ENCODE data around the gene KANK3.
"Not testable (repeated sequence)": the region's sequence is repeated elsewhere in the genome, so short reads cannot be mapped to it uniquely, and the experiment has no call there.

The KANK3 gene

GRCh38 chr19:8357007-8357521, 14.0 kb upstream of the KANK3 start:
- H3K4me3 ChIP-seq (ENCODE audit: low read depth, low read length) = no peak overlapping the region
- TF ChIP-seq MAX (IDR thresholded peaks at IDR 0.05; ENCODE audit: low read depth, low read length) (no peak), MYC (IDR thresholded peaks at IDR 0.05; ENCODE audit: low read depth, low read length) (no peak), CTCF (IDR thresholded peaks at IDR 0.05; ENCODE audit: low read depth, low read length) (no peak), POLR2A (IDR thresholded peaks at IDR 0.05; ENCODE audit: extremely low read depth, insufficient read length) (no peak)
- DNase-seq (ENCODE audit: low read depth) = no peak

GRCh38 chr19:8355631-8356402, 12.8 kb upstream of the KANK3 start:
- TF ChIP-seq MAX (IDR thresholded peaks at IDR 0.05; ENCODE audit: low read depth, low read length) = 0 out of 2 replicates have a peak, but pooled peaks have one; percentile 18
- no peak for TF ChIP-seq POLR2A (IDR thresholded peaks at IDR 0.05; ENCODE audit: extremely low read depth, insufficient read length)
- TF ChIP-seq CTCF (IDR thresholded peaks at IDR 0.05; ENCODE audit: low read depth, low read length) = no peak
- TF ChIP-seq MYC (IDR thresholded peaks at IDR 0.05; ENCODE audit: low read depth, low read length) = peak; percentile 50; the same call in 1 of the 2 replicates
- no peak overlapping the region for H3K4me3 ChIP-seq (ENCODE audit: low read depth, low read length)
- DNase-seq (ENCODE audit: low read depth) = peak; percentile 83

- H3K4me3 ChIP-seq (ENCODE audit: low read depth, low read length); DNase-seq (ENCODE audit: low read depth): not testable (repeated sequence)
Observed at GRCh38 chr19:8352845-8353244, 9.8 kb upstream of the KANK3 start.

- no peak for TF ChIP-seq POLR2A (IDR thresholded peaks at IDR 0.05; ENCODE audit: extremely low read depth, insufficient read length)
- no peak for TF ChIP-seq CTCF (IDR thresholded peaks at IDR 0.05; ENCODE audit: low read depth, low read length)
- no peak for TF ChIP-seq MAX (IDR thresholded peaks at IDR 0.05; ENCODE audit: low read depth, low read length)
- no peak for TF ChIP-seq MYC (IDR thresholded peaks at IDR 0.05; ENCODE audit: low read depth, low read length)
- DNase-seq (ENCODE audit: low read depth) = no peak
- H3K4me3 ChIP-seq (ENCODE audit: low read depth, low read length) = no peak overlapping the region
Observed at GRCh38 chr19:8352134-8352827, 9.2 kb upstream of the KANK3 start.

GRCh38 chr19:8349629-8350372, 6.7 kb upstream of the KANK3 start:
- not testable (repeated sequence) for H3K4me3 ChIP-seq (ENCODE audit: low read depth, low read length); DNase-seq (ENCODE audit: low read depth)

- TF ChIP-seq CTCF (IDR thresholded peaks at IDR 0.05; ENCODE audit: low read depth, low read length) (no peak), MYC (IDR thresholded peaks at IDR 0.05; ENCODE audit: low read depth, low read length) (no peak), MAX (IDR thresholded peaks at IDR 0.05; ENCODE audit: low read depth, low read length) (no peak), POLR2A (IDR thresholded peaks at IDR 0.05; ENCODE audit: extremely low read depth, insufficient read length) (no peak)
- DNase-seq (ENCODE audit: low read depth) = no peak
- H3K4me3 ChIP-seq (ENCODE audit: low read depth, low read length) = no peak overlapping the region
Observed at GRCh38 chr19:8343483-8343844, 402 bp upstream of the KANK3 start.
